Measurements from ENCODE around the gene ARHGAP4. TPM values are rescaled to one million over a fixed set of nuclear protein-coding genes. Genes with fewer than 3 reads are reported as not detected.

ARHGAP4 gene
- total and polyA plus RNA-seq, 7 donors = 5.1 to 8.0 (median 6.8) TPM

DNA sequence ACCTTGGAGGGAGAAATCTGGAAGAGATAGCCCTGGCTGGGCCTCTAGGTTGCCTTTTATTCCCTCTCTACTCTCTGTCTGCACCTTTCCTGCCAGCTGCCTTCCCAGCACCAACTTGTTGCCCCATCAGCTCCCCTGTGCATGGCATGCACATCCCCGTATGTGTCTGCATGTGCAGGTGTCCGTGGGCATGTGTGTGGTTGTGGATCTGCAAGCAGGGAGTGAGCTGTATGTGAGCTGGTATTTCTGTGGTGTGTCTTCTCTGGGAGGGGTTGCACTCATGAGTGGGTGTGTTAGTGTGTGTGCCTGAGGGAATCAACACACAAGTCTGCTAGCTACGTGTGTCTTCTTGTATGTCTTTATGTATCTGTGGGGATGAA lies 50.0 kb downstream of the ARHGAP4 start:
- H3K4me1 ChIP-seq = no peaks in the 10 kb centered on the region
- TF ChIP-seq CTCF (IDR thresholded peaks at IDR 0.05) = no peak
- no peak overlapping the region for H3K4me3 ChIP-seq
- H3K9me3 ChIP-seq = no peaks in the 10 kb centered on the region
- intact Hi-C loops (cut with DNase I) = no loop called here
- ATAC-seq = no peak
- peaks cover 0 to 54% (median 3%) of the 10 kb centered on the region in 3 donors for H3K27me3 ChIP-seq (ENCODE audit: insufficient read depth in 3 of 3, low read length in 2 of 3)
- WGBS, 3 donors = 57 to 63% (median 62%) methylated on average over 3 of the region's 3 CpGs
- no peaks in the 10 kb centered on the region for H3K36me3 ChIP-seq (ENCODE audit: insufficient read depth in 1 of 2, low read depth in 1 of 2)
- no peak for DNase-seq
- H3K27ac ChIP-seq = no peak overlapping the region

GRCh38 chrX:153875391-153876111 lies 50.5 kb downstream of the ARHGAP4 start:
- TF ChIP-seq CTCF (IDR thresholded peaks at IDR 0.05) = no peak
- Histone ChIP-seq H3K27ac (no peak overlapping the region), H3K9me3 (no peaks in the 10 kb centered on the region), H3K4me3 (no peak overlapping the region), H3K36me3 (ENCODE audit: insufficient read depth in 1 of 2, low read depth in 1 of 2) (no peaks in the 10 kb centered on the region), H3K27me3 (ENCODE audit: insufficient read depth in 3 of 3, low read length in 2 of 3) (peaks cover 0 to 54% (median 3%) of the 10 kb centered on the region in 3 donors), H3K4me1 (no peaks in the 10 kb centered on the region)
- ATAC-seq (peak; percentile 74 to 85 (median 76)), DNase-seq (peak; percentile 38 to 67)
- WGBS, 3 donors = 0 to 6% (median 2%) methylated on average over 7 to 41 of the region's 42 CpGs
- intact Hi-C loops (cut with DNase I) = no loop called here

- ATAC-seq (no peak), DNase-seq (no peak)
- peaks cover 0 to 53% (median 0%) of the 10 kb centered on the region in 3 donors for H3K27me3 ChIP-seq (ENCODE audit: insufficient read depth in 3 of 3, low read length in 2 of 3)
- intact Hi-C loops (cut with DNase I) = no loop called here
- H3K27ac ChIP-seq = no peak overlapping the region
- no peaks in the 10 kb centered on the region for H3K9me3 ChIP-seq
- TF ChIP-seq CTCF (IDR thresholded peaks at IDR 0.05) = no peak
- no peaks in the 10 kb centered on the region for H3K4me1 ChIP-seq
- H3K36me3 ChIP-seq (ENCODE audit: insufficient read depth in 1 of 2, low read depth in 1 of 2) = no peaks in the 10 kb centered on the region
- 83 to 86% (median 83%) methylated on average over 10 to 13 of the region's 13 CpGs for WGBS, 3 donors
- no peak overlapping the region for H3K4me3 ChIP-seq
These were observed 51.5 kb downstream of the ARHGAP4 start for GRCh38 chrX:153874366-153875125.

DNA sequence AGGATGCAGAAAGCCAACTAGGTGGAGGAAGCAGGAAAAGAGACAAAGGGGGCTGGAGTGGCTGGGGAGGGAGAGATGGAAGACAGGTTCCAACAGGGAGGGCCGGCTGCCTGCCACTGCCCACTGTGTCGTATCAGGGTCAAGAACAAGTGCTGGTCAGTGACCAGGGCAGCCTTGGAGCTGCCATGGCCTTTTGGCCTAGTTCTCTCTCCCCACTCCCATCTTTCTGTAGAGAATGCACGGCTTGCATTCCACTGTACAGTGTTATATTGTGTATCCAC lies 52.0 kb downstream of the ARHGAP4 start:
- 49 to 81% (median 51%) methylated on average over 2 to 3 of the region's 3 CpGs for WGBS, 3 donors
- intact Hi-C loops (cut with DNase I) = no loop called here
- DNase-seq = no peak

More for the DNA sequence above, 52.0 kb downstream of the ARHGAP4 start:
- Histone ChIP-seq H3K9me3 (no peaks in the 10 kb centered on the region), H3K4me3 (no peak overlapping the region), H3K27ac (no peak overlapping the region), H3K4me1 (no peaks in the 10 kb centered on the region), H3K36me3 (ENCODE audit: insufficient read depth in 1 of 2, low read depth in 1 of 2) (no peaks in the 10 kb centered on the region), H3K27me3 (ENCODE audit: insufficient read depth in 3 of 3, low read length in 2 of 3) (peaks cover 0 to 50% (median 0%) of the 10 kb centered on the region in 3 donors)
- ATAC-seq = no peak
- TF ChIP-seq CTCF (IDR thresholded peaks at IDR 0.05) = no peak
